ENCODE data around the gene PNPLA6. TPM values are rescaled to one million over a fixed set of nuclear protein-coding genes. Genes with fewer than 3 reads are reported as not detected.
"Not testable (repeated sequence)": the region's sequence is repeated elsewhere in the genome, so short reads cannot be mapped to it uniquely, and the experiment has no call there.

PNPLA6 gene
- total RNA-seq, 4 donors from 2014 or later = 39.7 to 74.1 (median 50.1) TPM

DNA sequence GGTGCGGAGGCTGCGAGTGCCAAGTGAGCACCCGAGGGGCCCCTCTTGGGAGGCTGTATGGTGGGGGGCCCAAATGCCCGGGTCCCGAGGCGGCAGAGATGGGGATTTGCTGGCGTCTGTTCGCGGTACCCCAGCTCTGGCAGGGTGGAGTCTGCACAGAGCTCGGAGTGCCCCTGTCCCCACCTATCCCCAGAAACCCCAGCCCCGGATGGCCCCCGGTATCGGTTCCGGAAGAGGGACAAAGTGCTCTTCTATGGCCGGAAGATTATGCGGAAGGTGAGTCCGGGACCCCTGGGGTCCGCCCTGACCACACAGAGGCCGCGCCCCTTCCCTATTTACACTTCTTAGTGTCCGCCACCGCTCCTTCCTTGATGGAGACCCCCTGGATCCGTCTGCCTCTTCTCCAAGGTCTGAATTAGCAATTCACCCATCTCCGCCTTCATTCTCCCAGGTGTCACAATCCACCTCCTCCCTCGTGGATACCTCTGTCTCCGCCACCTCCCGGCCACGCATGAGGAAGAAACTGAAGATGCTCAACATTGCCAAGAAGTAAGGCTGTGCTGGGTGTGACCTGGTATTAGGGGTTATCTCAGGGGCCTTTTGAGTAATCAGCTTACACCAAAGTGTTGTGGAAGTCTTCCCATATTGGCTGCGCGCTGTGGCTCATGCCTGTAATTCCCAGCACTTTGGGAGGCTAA, 630 bp downstream of the PNPLA6 start:
- peaks cover 11 to 43% (median 14%) of the 10 kb centered on the region in 3 donors for H3K36me3 ChIP-seq
- intact Hi-C loops (cut with DNase I) = no loop called here
- H3K27ac ChIP-seq = peak overlapping the region; percentile 84 to 97 (median 94)
- H3K27me3 ChIP-seq = no peaks in the 10 kb centered on the region
- H3K9me3 ChIP-seq = no peaks in the 10 kb centered on the region
- WGBS, 2 donors = 17 to 29% methylated on average over 20 to 21 of the region's 30 CpGs
- DNase-seq = no peak
- TF ChIP-seq POLR2A (IDR thresholded peaks at IDR 0.05) = no peak
- TF ChIP-seq, protein P1, sequence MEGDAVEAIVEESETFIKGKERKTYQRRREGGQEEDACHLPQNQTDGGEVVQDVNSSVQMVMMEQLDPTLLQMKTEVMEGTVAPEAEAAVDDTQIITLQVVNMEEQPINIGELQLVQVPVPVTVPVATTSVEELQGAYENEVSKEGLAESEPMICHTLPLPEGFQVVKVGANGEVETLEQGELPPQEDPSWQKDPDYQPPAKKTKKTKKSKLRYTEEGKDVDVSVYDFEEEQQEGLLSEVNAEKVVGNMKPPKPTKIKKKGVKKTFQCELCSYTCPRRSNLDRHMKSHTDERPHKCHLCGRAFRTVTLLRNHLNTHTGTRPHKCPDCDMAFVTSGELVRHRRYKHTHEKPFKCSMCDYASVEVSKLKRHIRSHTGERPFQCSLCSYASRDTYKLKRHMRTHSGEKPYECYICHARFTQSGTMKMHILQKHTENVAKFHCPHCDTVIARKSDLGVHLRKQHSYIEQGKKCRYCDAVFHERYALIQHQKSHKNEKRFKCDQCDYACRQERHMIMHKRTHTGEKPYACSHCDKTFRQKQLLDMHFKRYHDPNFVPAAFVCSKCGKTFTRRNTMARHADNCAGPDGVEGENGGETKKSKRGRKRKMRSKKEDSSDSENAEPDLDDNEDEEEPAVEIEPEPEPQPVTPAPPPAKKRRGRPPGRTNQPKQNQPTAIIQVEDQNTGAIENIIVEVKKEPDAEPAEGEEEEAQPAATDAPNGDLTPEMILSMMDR (IDR thresholded peaks at IDR 0.05) = no peak
- H3K4me3 ChIP-seq = peak overlapping the region; percentile 66 to 90 (median 76)
- H3K4me1 ChIP-seq = peaks cover 11 to 40% (median 11%) of the 10 kb centered on the region in 3 donors

DNA sequence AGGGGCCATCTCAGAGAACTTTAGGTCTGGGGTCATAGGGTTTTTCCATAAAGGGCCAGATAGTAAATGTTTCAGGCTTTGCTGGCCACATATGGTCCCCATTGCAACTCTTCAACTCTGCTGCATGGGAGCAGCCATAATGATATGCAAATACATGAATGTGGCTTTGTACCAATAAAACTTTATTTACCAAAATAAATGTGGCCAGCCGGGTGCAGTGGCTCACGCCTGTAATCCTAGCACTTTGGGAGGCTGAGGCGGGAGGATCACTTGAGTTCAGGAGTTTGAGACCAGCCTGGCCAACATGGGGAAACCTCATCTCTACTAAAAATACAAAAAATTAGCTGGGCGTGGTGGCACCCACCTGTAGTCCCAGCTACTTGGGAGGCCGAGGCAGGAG, 3.5 kb downstream of the PNPLA6 start:
- H3K4me3 ChIP-seq; H3K27ac ChIP-seq; intact Hi-C loops (cut with DNase I); H3K27me3 ChIP-seq; H3K9me3 ChIP-seq; DNase-seq: not testable (repeated sequence)
- H3K36me3 ChIP-seq = peaks cover 24 to 70% (median 28%) of the 10 kb centered on the region in 3 donors
- WGBS, 2 donors = 98 to 100% methylated on average over 5 of the region's 5 CpGs
- peaks cover 4 to 28% (median 5%) of the 10 kb centered on the region in 3 donors for H3K4me1 ChIP-seq

DNA sequence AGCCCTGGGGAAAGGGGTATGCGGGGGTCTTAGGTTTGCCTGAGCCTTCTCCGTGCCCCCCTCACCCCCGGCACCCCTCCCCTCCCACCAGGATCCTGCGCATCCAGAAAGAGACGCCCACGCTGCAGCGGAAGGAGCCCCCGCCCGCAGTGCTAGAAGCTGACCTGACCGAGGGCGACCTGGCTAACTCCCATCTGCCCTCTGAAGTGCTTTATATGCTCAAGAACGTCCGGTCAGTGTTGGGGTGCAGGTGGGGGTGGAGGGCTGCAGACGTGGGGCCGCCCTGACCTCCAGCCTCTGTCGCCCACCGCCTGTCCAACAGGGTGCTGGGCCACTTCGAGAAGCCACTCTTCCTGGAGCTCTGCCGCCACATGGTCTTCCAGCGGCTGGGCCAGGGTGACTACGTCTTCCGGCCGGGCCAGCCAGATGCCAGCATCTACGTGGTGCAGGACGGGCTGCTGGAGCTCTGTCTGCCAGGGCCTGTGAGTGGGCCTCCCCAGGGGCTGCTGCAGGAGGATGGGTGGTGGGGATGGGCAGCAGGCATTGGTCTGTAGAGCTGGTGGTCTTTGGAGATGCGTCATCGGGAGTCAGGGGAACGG, 4.4 kb downstream of the PNPLA6 start:
- Histone ChIP-seq H3K4me3 (no peak overlapping the region), H3K27me3 (no peaks in the 10 kb centered on the region), H3K4me1 (peaks cover 4 to 19% (median 5%) of the 10 kb centered on the region in 3 donors), H3K9me3 (no peaks in the 10 kb centered on the region), H3K27ac (no peak overlapping the region), H3K36me3 (peaks cover 24 to 80% (median 28%) of the 10 kb centered on the region in 3 donors)
- intact Hi-C loops (cut with DNase I) = no loop called here
- 93 to 95% methylated on average over 13 to 25 of the region's 28 CpGs for WGBS, 2 donors
- TF ChIP-seq, protein P1 (IDR thresholded peaks at IDR 0.05) = no peak
- no peak for TF ChIP-seq POLR2A (IDR thresholded peaks at IDR 0.05)
- no peak for DNase-seq

DNA sequence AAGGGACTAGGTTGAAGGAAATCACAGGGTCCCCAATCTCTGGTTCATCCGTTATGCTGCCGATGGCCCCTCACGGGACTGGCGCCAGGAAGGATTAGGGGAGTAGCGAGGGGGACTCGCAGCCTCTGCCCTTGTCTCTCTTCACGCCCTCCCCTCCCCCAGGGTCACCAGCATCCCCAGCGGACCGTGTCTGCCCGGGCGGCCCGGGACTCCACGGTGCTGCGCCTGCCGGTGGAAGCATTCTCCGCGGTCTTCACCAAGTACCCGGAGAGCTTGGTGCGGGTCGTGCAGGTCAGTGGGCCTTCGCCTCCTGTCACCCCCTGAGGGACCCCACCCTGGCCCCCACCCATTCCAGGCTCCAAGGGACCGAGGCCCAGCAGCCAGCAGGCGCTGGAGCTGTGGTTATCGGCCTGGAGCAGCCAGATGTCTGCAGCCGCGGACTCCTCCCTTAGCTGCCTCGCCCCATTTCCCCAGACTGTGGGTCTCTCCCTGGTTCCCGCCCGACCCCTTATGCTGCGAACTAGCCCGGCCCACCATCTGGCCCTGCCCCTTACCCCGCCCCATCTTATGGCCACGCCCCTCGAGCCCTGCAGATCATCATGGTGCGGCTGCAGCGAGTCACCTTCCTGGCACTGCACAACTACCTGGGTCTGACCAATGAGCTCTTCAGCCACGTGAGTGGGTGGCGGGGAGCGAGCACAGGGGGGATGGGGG, 5.4 kb downstream of the PNPLA6 start:
- no peaks in the 10 kb centered on the region for H3K9me3 ChIP-seq
- no peak overlapping the region for H3K4me3 ChIP-seq
- WGBS, 2 donors = 91 to 95% methylated on average over 7 to 11 of the region's 39 CpGs
- no peak for DNase-seq
- peaks cover 24 to 89% (median 28%) of the 10 kb centered on the region in 3 donors for H3K36me3 ChIP-seq
- no peak for TF ChIP-seq POLR2A (IDR thresholded peaks at IDR 0.05)
- TF ChIP-seq, protein P1 (IDR thresholded peaks at IDR 0.05) = no peak
- H3K4me1 ChIP-seq = peaks cover 4 to 18% (median 5%) of the 10 kb centered on the region in 3 donors
- H3K27ac ChIP-seq = no peak overlapping the region
- intact Hi-C loops (cut with DNase I) = no loop called here
- H3K27me3 ChIP-seq = no peaks in the 10 kb centered on the region

DNA sequence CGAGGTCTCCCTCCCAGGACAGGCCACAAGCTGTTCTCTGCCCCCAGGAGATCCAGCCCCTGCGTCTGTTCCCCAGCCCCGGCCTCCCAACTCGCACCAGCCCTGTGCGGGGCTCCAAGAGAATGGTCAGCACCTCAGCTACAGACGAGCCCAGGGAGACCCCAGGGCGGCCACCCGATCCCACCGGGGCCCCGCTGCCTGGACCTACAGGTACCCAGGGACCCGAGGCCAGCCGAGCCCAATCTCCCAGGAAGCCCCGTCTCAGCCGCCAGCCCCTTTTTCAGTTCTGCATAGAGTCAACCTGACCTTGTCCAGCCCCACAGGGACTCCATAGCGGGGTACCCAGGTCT, 5.9 kb downstream of the PNPLA6 start:
- Histone ChIP-seq H3K9me3 (no peaks in the 10 kb centered on the region), H3K27ac (no peak overlapping the region), H3K4me3 (no peak overlapping the region), H3K27me3 (no peaks in the 10 kb centered on the region), H3K36me3 (peaks cover 24 to 95% (median 28%) of the 10 kb centered on the region in 3 donors), H3K4me1 (peaks cover under 1 to 17% (median 1%) of the 10 kb centered on the region in 3 donors)
- TF ChIP-seq, protein P1 (IDR thresholded peaks at IDR 0.05) = no peak
- no peak for TF ChIP-seq POLR2A (IDR thresholded peaks at IDR 0.05)
- intact Hi-C loops (cut with DNase I) = no loop called here
- WGBS, 2 donors = 98% methylated on average over 7 of the region's 15 CpGs; no CpG with 5 or more reads in 1 of the 2 donors
- no peak for DNase-seq
